ENCODE results near the gene NUP153.
"Not testable (repeated sequence)": the region's sequence is repeated elsewhere in the genome, so short reads cannot be mapped to it uniquely, and the experiment has no call there.

NUP153 gene

GRCh38 chr6:17599877-17600526, 106.7 kb downstream of the NUP153 start, which contains the start of gene FAM8A1:
FAM8A1 (plus strand) TSS chr6:17600302; CDS start chr6:17600410, 108 bp downstream.
- DNase-seq (ENCODE audit: extremely low spot score): peak; percentile 95
- ChIA-PET POLR2A (interaction anchor here (0.6 to 2.4 kb wide), 12 partner anchors 9 to 409 kb away, joined by 3 to 14 read pairs (median 4); partner anchors contain the start of genes CAP2 and NUP153), CTCF (interaction anchor here (1.2 to 1.9 kb wide), 2 partner anchors 102 to 205 kb away, joined by 4 read pairs; no protein-coding TSS in a partner anchor)
- peak; percentile 83; the same call in 1 of the 2 replicates for TF ChIP-seq HDGF (IDR thresholded peaks at IDR 0.05; ENCODE audit: borderline replicate concordance)
- TF ChIP-seq FOXM1 (IDR thresholded peaks at IDR 0.05; ENCODE audit: borderline replicate concordance): peak; percentile 2; the same call in 1 of the 2 replicates
- no peak for TF ChIP-seq TARDBP (IDR thresholded peaks at IDR 0.05)
- peak; percentile 21; the same call in 1 of the 2 replicates for TF ChIP-seq L3MBTL2 (conservative IDR thresholded peaks at IDR 0.05)
- TF ChIP-seq PKNOX1 (IDR thresholded peaks at IDR 0.05): peak; percentile 70
- no peak for TF ChIP-seq SP1 (IDR thresholded peaks at IDR 0.05)
- TF ChIP-seq BHLHE40 (IDR thresholded peaks at IDR 0.05; ENCODE audit: borderline replicate concordance): no peak
- no peak for TF ChIP-seq FOXK2 (IDR thresholded peaks at IDR 0.05)
- no peak for TF ChIP-seq NFRKB (IDR thresholded peaks at IDR 0.05)
- TF ChIP-seq LEF1 (IDR thresholded peaks at IDR 0.05; ENCODE audit: borderline replicate concordance): no peak
- TF ChIP-seq SUZ12 (IDR thresholded peaks at IDR 0.05): no peak
- TF ChIP-seq FOXA1 (IDR thresholded peaks at IDR 0.05): no peak
- no peak for TF ChIP-seq ARNT (IDR thresholded peaks at IDR 0.05)
- no peak for TF ChIP-seq CTBP1 (IDR thresholded peaks at IDR 0.05; ENCODE audit: borderline replicate concordance)
- no peak for TF ChIP-seq ZNF384 (IDR thresholded peaks at IDR 0.05)
- peak; percentile 35; the same call in 1 of the 2 replicates for TF ChIP-seq ELF4 (IDR thresholded peaks at IDR 0.05)

GRCh38 chr6:17596085-17596484, 110.6 kb downstream of the NUP153 start:
- TF ChIP-seq FOXA1 (IDR thresholded peaks at IDR 0.05): no peak
- no peak for TF ChIP-seq LEF1 (IDR thresholded peaks at IDR 0.05; ENCODE audit: borderline replicate concordance)
- no peak for TF ChIP-seq SUZ12 (IDR thresholded peaks at IDR 0.05)
- TF ChIP-seq FOXK2 (IDR thresholded peaks at IDR 0.05): no peak
- TF ChIP-seq SP1 (IDR thresholded peaks at IDR 0.05): no peak
- no peak for TF ChIP-seq NFRKB (IDR thresholded peaks at IDR 0.05)
- TF ChIP-seq BHLHE40 (IDR thresholded peaks at IDR 0.05; ENCODE audit: borderline replicate concordance): no peak
- TF ChIP-seq ZNF384 (IDR thresholded peaks at IDR 0.05): no peak
- TF ChIP-seq ARNT (IDR thresholded peaks at IDR 0.05): no peak
- TF ChIP-seq HDGF (IDR thresholded peaks at IDR 0.05; ENCODE audit: borderline replicate concordance): no peak
- TF ChIP-seq ELF4 (IDR thresholded peaks at IDR 0.05): no peak
- ChIA-PET CTCF (no interaction called here), POLR2A (no interaction called here)
- DNase-seq (ENCODE audit: extremely low spot score): no peak

DNA sequence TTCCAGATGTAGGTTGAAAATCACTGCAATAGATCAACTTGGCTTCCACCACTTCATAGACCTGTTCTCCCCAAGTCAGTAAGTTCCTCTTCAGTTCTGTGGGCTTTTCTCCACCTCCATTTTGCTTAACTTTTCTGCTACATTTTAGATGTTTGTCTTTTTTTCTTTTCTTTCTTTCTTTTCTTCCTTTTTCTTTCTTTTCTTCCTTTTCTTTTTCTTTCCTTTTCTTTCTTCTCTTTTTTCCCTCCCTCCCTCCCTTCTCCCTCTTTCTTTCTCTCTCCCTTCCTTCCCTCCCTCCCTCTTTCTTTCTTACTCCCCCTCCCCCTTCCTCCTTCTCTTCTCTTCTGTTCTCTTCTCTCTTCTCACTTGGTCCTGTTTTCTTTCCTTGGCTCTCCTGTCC, 113.5 kb downstream of the NUP153 start:
- TF ChIP-seq NFRKB (IDR thresholded peaks at IDR 0.05): no peak
- POLR2A ChIA-PET: no interaction called here
- CTCF ChIA-PET: no interaction called here
- DNase-seq (ENCODE audit: extremely low spot score): no peak

GRCh38 chr6:17591287-17591686, 115.4 kb downstream of the NUP153 start:
- no peak for DNase-seq (ENCODE audit: extremely low spot score)
- no peak for TF ChIP-seq SP1 (IDR thresholded peaks at IDR 0.05)
- no peak for TF ChIP-seq TARDBP (IDR thresholded peaks at IDR 0.05)
- CTCF ChIA-PET: no interaction called here
- POLR2A ChIA-PET: no interaction called here

- no peak for DNase-seq (ENCODE audit: extremely low spot score)
- TF ChIP-seq TARDBP (IDR thresholded peaks at IDR 0.05): no peak
- no peak for TF ChIP-seq FOXA1 (IDR thresholded peaks at IDR 0.05)
- no peak for TF ChIP-seq ELF4 (IDR thresholded peaks at IDR 0.05)
- no peak for TF ChIP-seq HDGF (IDR thresholded peaks at IDR 0.05; ENCODE audit: borderline replicate concordance)
- TF ChIP-seq SP1 (IDR thresholded peaks at IDR 0.05): no peak
- no peak for TF ChIP-seq SUZ12 (IDR thresholded peaks at IDR 0.05)
- TF ChIP-seq L3MBTL2 (conservative IDR thresholded peaks at IDR 0.05): no peak
- no peak for TF ChIP-seq FOXK2 (IDR thresholded peaks at IDR 0.05)
- TF ChIP-seq ZNF384 (IDR thresholded peaks at IDR 0.05): no peak
- no peak for TF ChIP-seq LEF1 (IDR thresholded peaks at IDR 0.05; ENCODE audit: borderline replicate concordance)
- TF ChIP-seq ARNT (IDR thresholded peaks at IDR 0.05): no peak
- TF ChIP-seq BHLHE40 (IDR thresholded peaks at IDR 0.05; ENCODE audit: borderline replicate concordance): no peak
- CTCF ChIA-PET: interaction anchor here (0.7 kb wide), 1 partner anchor 523 kb away, joined by 3 read pairs; no protein-coding TSS in a partner anchor
- POLR2A ChIA-PET: interaction anchor here (1.3 kb wide), 1 partner anchor 10 kb away, joined by 4 read pairs; the partner anchor contains the start of gene FAM8A1
Observed at GRCh38 chr6:17589406-17590096, 117.2 kb downstream of the NUP153 start.

DNA sequence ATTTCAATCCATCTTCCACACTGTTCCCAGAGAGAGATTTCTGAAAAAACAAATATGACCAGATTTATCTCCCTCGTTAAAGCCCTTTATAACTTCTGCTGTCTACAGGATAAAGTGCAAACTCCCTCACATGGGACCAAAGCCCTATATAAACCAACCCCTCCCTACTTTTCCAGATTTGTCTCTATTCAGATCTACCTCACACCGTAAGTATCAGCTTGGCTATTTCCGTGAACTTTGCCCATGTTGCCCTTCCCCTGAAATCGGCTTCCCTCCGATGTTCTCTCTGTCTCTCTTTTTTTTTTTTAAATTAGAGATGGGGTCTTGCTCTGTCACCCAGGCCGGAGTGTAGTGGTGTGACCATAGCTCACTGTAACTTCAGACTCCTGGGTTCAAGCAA, 118.7 kb downstream of the NUP153 start:
- ChIA-PET CTCF (interaction anchor here (0.6 kb wide), 1 partner anchor 230 kb away, joined by 3 read pairs; no protein-coding TSS in a partner anchor), POLR2A (no interaction called here)
- TF ChIP-seq NFRKB (IDR thresholded peaks at IDR 0.05) (no peak), FOXA1 (IDR thresholded peaks at IDR 0.05) (no peak), L3MBTL2 (conservative IDR thresholded peaks at IDR 0.05) (no peak), SP1 (IDR thresholded peaks at IDR 0.05) (no peak), ELF4 (IDR thresholded peaks at IDR 0.05) (no peak), PKNOX1 (IDR thresholded peaks at IDR 0.05) (no peak), SUZ12 (IDR thresholded peaks at IDR 0.05) (no peak)
- DNase-seq (ENCODE audit: extremely low spot score): no peak

- POLR2A ChIA-PET; DNase-seq (ENCODE audit: extremely low spot score); CTCF ChIA-PET: not testable (repeated sequence)
Observed at GRCh38 chr6:17586623-17587022, 120.1 kb downstream of the NUP153 start.

Data from HEK293T (cell line).